SK-N-SH treated with all-trans-retinoic acid at 6 μM for 48 hours (cell line): Measurements from ENCODE around the gene ILKAP.

Experiments
- ARNTL ChIP-seq: fragments of 450-650 bp; formaldehyde crosslinking; IDR thresholded peaks from 2 replicates; pipeline ENCODE4 v1.5.0; 2020; ENCODE audit warnings: low read depth, mild to moderate bottlenecking, moderate library complexity, borderline replicate concordance
- CSDC2 ChIP-seq: fragments of 250-450 bp; sonication (Bioruptor Pico); IDR thresholded peaks from 2 replicates; pipeline ENCODE4 v1.5.0; 2020; ENCODE audit warnings: mild to moderate bottlenecking, moderate library complexity
- CSRNP3 ChIP-seq: fragments of 250-450 bp; sonication (Bioruptor Pico); IDR thresholded peaks from 2 replicates; pipeline ENCODE4 v1.5.1; 2021; ENCODE audit warnings: mild to moderate bottlenecking, moderate library complexity
- ISL1 ChIP-seq: fragments of 250-450 bp; sonication (Bioruptor Pico); IDR thresholded peaks from 2 replicates; pipeline ENCODE4 v2.1.2; 2022; ENCODE audit warnings: mild to moderate bottlenecking, moderate library complexity
- PATZ1 ChIP-seq: fragments of 250-450 bp; sonication (Bioruptor Pico); IDR thresholded peaks from 2 replicates; pipeline ENCODE4 v1.8.0; 2020; ENCODE audit warnings: mild to moderate bottlenecking, moderate library complexity, borderline replicate concordance
- POU6F1 ChIP-seq: fragments of 250-450 bp; sonication (Bioruptor Pico); IDR thresholded peaks from 2 replicates; pipeline ENCODE4 v1.8.0; 2021; ENCODE audit warnings: low read depth, mild to moderate bottlenecking, moderate library complexity, borderline replicate concordance
- PPARA ChIP-seq: fragments of 250-450 bp; sonication (Bioruptor Pico); IDR thresholded peaks from 2 replicates; pipeline ENCODE4 v1.5.0; 2020; ENCODE audit warnings: mild to moderate bottlenecking, borderline replicate concordance
- TSHZ2 ChIP-seq: fragments of 250-450 bp; sonication (Bioruptor Pico); IDR thresholded peaks from 2 replicates; pipeline ENCODE4 v1.5.0; 2020; ENCODE audit warnings: mild to moderate bottlenecking, moderate library complexity
- ZFP3 ChIP-seq: fragments of 250-450 bp; sonication (Bioruptor Pico); IDR thresholded peaks from 2 replicates; pipeline ENCODE4 v1.5.0; 2020; ENCODE audit warnings: mild to moderate bottlenecking, moderate library complexity
- ZFP30 ChIP-seq: fragments of 450-650 bp; formaldehyde crosslinking; IDR thresholded peaks from 2 replicates; pipeline ENCODE4 v1.5.0; 2022; ENCODE audit warnings: mild to moderate bottlenecking, moderate library complexity
- ZNF70 ChIP-seq: fragments of 450-650 bp; formaldehyde crosslinking; IDR thresholded peaks from 2 replicates; pipeline ENCODE4 v1.5.0; 2020; ENCODE audit warnings: mild to moderate bottlenecking, moderate library complexity
- ZNF8 ChIP-seq: fragments of 450-650 bp; formaldehyde crosslinking; IDR thresholded peaks from 2 replicates; pipeline ENCODE4 v1.5.0; 2020; ENCODE audit warnings: mild to moderate bottlenecking, moderate library complexity

- no peak for TF ChIP-seq ZFP30
- TF ChIP-seq PATZ1 (CRISPR knock-in tag) = no peak
- no peak for TF ChIP-seq ZFP3 (CRISPR knock-in tag)
- no peak for TF ChIP-seq PPARA (CRISPR knock-in tag)
- no peak for TF ChIP-seq ZNF8 (CRISPR knock-in tag)
- no peak for TF ChIP-seq POU6F1 (CRISPR knock-in tag)
- no peak for TF ChIP-seq ARNTL
- no peak for TF ChIP-seq ISL1 (CRISPR knock-in tag)
- no peak for TF ChIP-seq CSRNP3
- TF ChIP-seq TSHZ2 (CRISPR knock-in tag) = no peak
- TF ChIP-seq CSDC2 (CRISPR knock-in tag) = no peak
- no peak for TF ChIP-seq ZNF70 (CRISPR knock-in tag)
These were observed 80.9 kb downstream of the ILKAP start for GRCh38 chr2:238122287-238123217.
